GM18526 (cell line): Measurements from ENCODE around the gene EXOSC10.

Experiments
- POLR2A ChIP-seq: IDR thresholded peaks from 3 replicates; pipeline ENCODE4 v1.6.1; 2011; ENCODE audit not compliant: insufficient read length; ENCODE audit errors: extremely low read depth

The EXOSC10 gene

GRCh38 chr1:11099310-11100148, at the start of gene EXOSC10:
Gene EXOSC10 (minus strand): TSS chr1:11099869. CDS start chr1:11099831, 38 bp downstream.
- TF ChIP-seq POLR2A = peak; percentile 74

GRCh38 chr1:11147197-11147770, 47.6 kb upstream of the EXOSC10 start:
- no peak for TF ChIP-seq POLR2A

- no peak for TF ChIP-seq POLR2A
Observed at GRCh38 chr1:11145741-11146140, 46.1 kb upstream of the EXOSC10 start.

GRCh38 chr1:11144570-11145256, 45.0 kb upstream of the EXOSC10 start:
- no peak for TF ChIP-seq POLR2A

- TF ChIP-seq POLR2A = no peak
Observed at GRCh38 chr1:11143907-11144306, 44.2 kb upstream of the EXOSC10 start.

GRCh38 chr1:11143401-11143800, 43.7 kb upstream of the EXOSC10 start:
- no peak for TF ChIP-seq POLR2A

- no peak for TF ChIP-seq POLR2A
Observed at GRCh38 chr1:11142618-11143391, 43.1 kb upstream of the EXOSC10 start.

- no peak for TF ChIP-seq POLR2A
Observed at GRCh38 chr1:11138952-11139351, 39.3 kb upstream of the EXOSC10 start.

GRCh38 chr1:11138029-11138428, 38.4 kb upstream of the EXOSC10 start:
- TF ChIP-seq POLR2A = no peak

GRCh38 chr1:11134898-11135266, 35.2 kb upstream of the EXOSC10 start:
- TF ChIP-seq POLR2A = no peak

- no peak for TF ChIP-seq POLR2A
Observed at GRCh38 chr1:11134251-11134897, 34.7 kb upstream of the EXOSC10 start.

- TF ChIP-seq POLR2A = no peak
Observed at GRCh38 chr1:11132563-11133293, 33.1 kb upstream of the EXOSC10 start.

GRCh38 chr1:11131816-11132215, 32.1 kb upstream of the EXOSC10 start:
- no peak for TF ChIP-seq POLR2A

GRCh38 chr1:11130406-11130805, 30.7 kb upstream of the EXOSC10 start:
- no peak for TF ChIP-seq POLR2A

- TF ChIP-seq POLR2A = no peak
Observed at GRCh38 chr1:11129649-11130390, 30.2 kb upstream of the EXOSC10 start.
